Kidney tubule cell (primary cell): ENCODE data around the gene DNTT.

Experiments
- DNase-seq: peaks from one replicate; pipeline ENCODE4 v3.0.0-alpha.2; 2018; ENCODE audit warnings: low spot score

Gene DNTT

GRCh38 chr10:96304230-96304629 lies at the start of gene DNTT:
Gene DNTT (plus strand): TSS chr10:96304434. CDS start chr10:96304498, 64 bp downstream.
- DNase-seq = no peak

- no peak for DNase-seq
These were observed 49.3 kb upstream of the DNTT start for GRCh38 chr10:96254976-96255375.

- no peak for DNase-seq
These were observed 48.5 kb upstream of the DNTT start for GRCh38 chr10:96255549-96256333.

GRCh38 chr10:96257944-96258343 lies 46.3 kb upstream of the DNTT start:
- no peak for DNase-seq

- DNase-seq = no peak
These were observed 45.1 kb upstream of the DNTT start for GRCh38 chr10:96259150-96259549.

GRCh38 chr10:96260014-96260413 lies 44.2 kb upstream of the DNTT start:
- DNase-seq = no peak

- no peak for DNase-seq
These were observed 43.1 kb upstream of the DNTT start for GRCh38 chr10:96261132-96261531.

GRCh38 chr10:96261930-96262329 lies 42.3 kb upstream of the DNTT start:
- no peak for DNase-seq

GRCh38 chr10:96263176-96263575 lies 41.1 kb upstream of the DNTT start:
- DNase-seq = no peak

- DNase-seq = no peak
These were observed 40.6 kb upstream of the DNTT start for GRCh38 chr10:96263669-96264068.

- DNase-seq = no peak
These were observed 39.3 kb upstream of the DNTT start for GRCh38 chr10:96264938-96265337.

GRCh38 chr10:96266118-96266770 lies 38.0 kb upstream of the DNTT start:
- no peak for DNase-seq

- peak; percentile 58 for DNase-seq
These were observed 37.0 kb upstream of the DNTT start for GRCh38 chr10:96267234-96267705.

GRCh38 chr10:96268341-96268909 lies 35.8 kb upstream of the DNTT start:
- no peak for DNase-seq

- DNase-seq = no peak
These were observed 34.6 kb upstream of the DNTT start for GRCh38 chr10:96269438-96270300.

- no peak for DNase-seq
These were observed 33.7 kb upstream of the DNTT start for GRCh38 chr10:96270571-96270970.

GRCh38 chr10:96271016-96271815 lies 33.0 kb upstream of the DNTT start, which contains the start of gene BLNK:
Gene BLNK (minus strand): TSS chr10:96271569. CDS start chr10:96271398, 171 bp downstream.
- peak; percentile 51 for DNase-seq

GRCh38 chr10:96272316-96273280 lies 31.6 kb upstream of the DNTT start:
- DNase-seq = no peak

- peak; percentile 10 for DNase-seq
These were observed 28.4 kb upstream of the DNTT start for GRCh38 chr10:96275685-96276418.
